GM18873 (cell line): ENCODE data around the gene COPB2.
"Not testable (repeated sequence)": the region's sequence is repeated elsewhere in the genome, so short reads cannot be mapped to it uniquely, and the experiment has no call there.

ENCODE experiments used
- ATAC-seq: cut with Tn5 transposase; IDR thresholded peaks from one replicate; pipeline ENCODE4 v1.9.1; 2021; ENCODE audit warnings: mild to moderate bottlenecking, moderate library complexity, moderate number of reproducible peaks; ENCODE audit not compliant: unreplicated experiment, low FRiP score

Gene COPB2

GRCh38 chr3:139389552-139390368 lies at the start of gene COPB2:
COPB2 (minus strand) TSS chr3:139389647; CDS start chr3:139389550, 97 bp downstream.
- ATAC-seq = peak; percentile 96

GRCh38 chr3:139434764-139435307 lies 45.4 kb upstream of the COPB2 start:
- no peak for ATAC-seq

DNA sequence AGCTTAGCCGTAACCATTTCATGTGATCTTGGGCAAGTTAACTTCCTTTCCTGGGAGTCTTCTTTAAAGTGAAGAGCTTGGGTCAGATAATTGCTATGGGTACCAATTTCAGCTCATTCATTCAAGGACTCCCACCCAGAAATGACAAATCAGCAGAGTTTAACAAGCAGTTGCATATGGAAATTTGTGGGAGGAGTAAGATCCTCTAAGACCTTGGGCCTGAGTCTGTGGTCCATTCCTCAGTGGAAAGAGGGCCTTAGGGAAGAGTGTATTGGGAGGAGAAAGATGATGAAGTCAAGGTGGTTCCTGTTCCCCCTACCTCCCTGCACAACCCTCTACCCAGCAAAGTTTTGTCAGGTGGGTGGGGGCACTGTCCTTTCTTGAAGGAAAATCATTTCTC lies 44.8 kb upstream of the COPB2 start:
- ATAC-seq = no peak

DNA sequence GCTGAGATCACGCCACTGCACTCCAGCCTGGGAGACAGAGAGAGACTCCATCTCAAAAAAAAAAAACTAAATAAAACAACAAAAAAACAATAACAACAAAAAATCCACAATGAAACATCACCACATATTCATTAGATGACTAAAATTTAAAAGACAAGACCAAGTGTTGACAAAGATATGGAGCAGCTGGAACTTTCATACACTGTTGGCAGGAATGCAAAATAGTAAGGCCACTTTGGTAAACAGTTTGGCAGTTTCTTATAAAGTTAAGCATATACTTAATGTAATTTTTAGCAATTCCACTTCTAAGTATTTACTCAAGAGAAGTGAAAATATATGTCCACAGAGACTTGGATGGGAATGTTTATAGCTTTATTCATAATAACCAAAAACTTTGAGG lies 43.6 kb upstream of the COPB2 start:
- ATAC-seq = no peak

GRCh38 chr3:139430493-139430892 lies 41.0 kb upstream of the COPB2 start:
- ATAC-seq = no peak

GRCh38 chr3:139427283-139428060 lies 38.0 kb upstream of the COPB2 start:
- peak; percentile 64 for ATAC-seq

DNA sequence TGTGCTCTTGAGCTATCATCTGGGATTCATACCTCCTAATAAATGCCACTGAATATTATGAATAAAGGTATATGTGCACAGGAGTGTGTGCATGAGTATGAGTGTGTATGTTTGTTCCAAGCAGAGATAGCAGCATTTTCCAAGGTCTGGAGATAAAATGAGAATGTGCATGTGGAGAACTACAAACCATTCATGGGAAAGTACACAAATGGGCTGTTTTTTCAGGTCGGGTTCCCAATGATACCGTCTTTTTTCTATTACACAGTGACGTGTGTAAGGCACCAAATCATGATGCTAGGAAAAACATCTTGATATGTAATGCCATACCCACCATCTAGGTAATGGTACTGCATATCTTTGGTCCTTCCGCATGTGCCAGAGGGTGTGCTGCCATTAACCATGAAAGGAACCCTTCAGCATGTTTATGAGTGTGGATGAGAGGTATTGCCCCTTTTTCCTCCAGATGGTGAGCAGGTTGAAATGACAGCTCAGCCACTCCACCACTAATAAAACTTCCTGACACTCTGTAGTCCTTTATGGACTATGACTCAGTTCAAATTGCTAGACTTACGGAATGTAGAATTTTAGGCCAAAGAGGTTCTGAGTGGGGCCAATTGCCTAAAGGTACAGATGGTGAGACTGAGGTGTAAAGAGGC lies 36.4 kb upstream of the COPB2 start:
- no peak for ATAC-seq

GRCh38 chr3:139423232-139423631 lies 33.8 kb upstream of the COPB2 start:
- ATAC-seq = no peak

DNA sequence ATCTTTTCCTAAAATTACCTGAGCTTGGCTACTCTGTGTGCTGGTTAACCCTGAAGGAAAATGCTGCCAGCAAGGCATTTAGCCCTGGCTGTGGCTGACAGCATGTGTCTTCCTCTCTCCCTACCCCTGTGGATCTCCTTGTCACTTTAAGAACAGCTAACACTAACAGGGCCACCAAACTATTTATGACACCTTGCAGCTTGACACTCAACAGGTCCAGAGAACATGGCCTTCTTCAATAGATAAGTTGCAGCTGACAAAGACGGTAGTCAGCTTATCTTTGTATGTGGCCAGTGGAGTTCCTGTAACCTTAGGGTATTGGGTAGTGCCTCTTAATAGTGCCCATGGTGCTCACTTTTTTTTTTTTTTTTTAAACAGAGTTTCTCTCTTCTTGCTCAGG lies 32.0 kb upstream of the COPB2 start:
- ATAC-seq = no peak

DNA sequence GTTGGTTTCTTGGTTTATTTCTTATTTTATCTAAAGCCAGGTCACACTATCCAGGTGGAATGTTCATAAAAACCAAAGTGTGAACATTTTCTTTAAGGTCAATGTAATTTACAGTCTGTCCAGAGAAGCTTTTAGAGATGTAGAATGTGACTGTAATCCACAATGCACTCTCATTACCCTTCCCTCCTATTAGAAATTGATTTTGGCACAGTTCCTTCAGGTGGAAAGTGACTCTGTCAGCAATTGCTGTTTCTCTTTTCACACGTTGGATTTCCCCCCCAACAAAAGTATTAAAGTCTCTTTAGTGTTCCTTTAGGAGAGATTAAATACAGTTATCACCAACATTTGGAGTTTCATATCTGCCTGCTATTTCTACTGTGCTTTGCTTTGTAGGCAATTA lies 31.6 kb upstream of the COPB2 start:
- no peak for ATAC-seq

GRCh38 chr3:139418144-139418543 lies 28.7 kb upstream of the COPB2 start:
- no peak for ATAC-seq

GRCh38 chr3:139416275-139416674 lies 26.8 kb upstream of the COPB2 start:
- no peak for ATAC-seq

- ATAC-seq = no peak
Measured at GRCh38 chr3:139414608-139415224, 25.3 kb upstream of the COPB2 start.

- not testable (repeated sequence) for ATAC-seq
Measured at GRCh38 chr3:139412891-139413290, 23.4 kb upstream of the COPB2 start.

GRCh38 chr3:139401155-139401554 lies 11.7 kb upstream of the COPB2 start:
- not testable (repeated sequence) for ATAC-seq

GRCh38 chr3:139396707-139397106 lies 7.3 kb upstream of the COPB2 start:
- no peak for ATAC-seq

DNA sequence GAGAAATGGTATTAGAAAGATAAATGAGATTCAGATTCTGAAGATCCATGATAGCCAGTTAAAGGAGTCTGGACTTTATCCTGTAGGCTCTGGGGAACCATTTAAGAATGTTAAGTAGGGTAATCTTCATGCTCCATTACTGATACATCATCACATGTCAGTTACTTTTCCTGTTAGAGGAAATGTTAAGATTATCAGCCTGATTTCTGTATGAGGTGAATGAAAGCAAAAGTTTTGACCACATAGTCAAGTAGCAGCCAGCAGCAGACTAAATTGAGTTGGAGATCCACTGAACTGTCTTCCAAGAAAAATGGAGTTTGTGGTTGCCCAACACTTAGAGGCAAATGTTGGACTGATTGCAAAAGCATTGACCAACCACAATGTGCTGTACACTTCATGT lies 4.7 kb upstream of the COPB2 start:
- ATAC-seq = no peak

DNA sequence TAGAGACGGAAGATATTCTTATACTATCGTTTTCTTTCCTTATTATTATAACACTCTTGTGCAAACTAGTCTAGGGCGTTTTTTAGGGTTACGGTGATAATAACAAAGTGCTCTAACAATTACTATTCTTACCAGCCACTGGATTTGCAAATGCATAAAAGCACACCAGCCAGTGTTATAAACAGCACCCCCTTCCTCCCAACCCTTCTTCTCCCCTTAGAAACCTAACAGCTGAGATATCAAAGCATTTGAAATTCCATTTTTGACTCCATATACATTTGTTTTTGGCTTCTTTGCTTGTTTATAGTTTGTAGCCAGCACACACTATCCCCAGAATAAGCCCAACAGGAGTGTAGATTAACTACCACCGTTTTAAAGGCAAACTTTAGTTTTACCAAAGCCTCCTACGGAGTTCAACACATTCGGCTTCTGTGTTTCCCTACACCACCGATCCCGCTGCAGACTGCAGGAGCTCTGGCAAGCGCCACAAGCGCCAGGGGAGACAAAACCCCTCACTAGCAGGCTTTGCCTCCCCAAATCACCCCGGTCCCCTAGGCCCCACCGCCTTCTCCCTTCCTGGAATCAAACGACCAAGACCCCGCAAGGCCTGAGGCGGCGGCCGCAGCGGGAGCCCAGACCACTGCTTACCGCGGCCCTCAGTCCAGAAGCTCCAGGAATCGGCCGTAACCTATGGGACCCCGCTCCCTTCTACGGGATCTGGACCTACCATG lies 461 bp downstream of the COPB2 start:
- ATAC-seq = no peak

DNA sequence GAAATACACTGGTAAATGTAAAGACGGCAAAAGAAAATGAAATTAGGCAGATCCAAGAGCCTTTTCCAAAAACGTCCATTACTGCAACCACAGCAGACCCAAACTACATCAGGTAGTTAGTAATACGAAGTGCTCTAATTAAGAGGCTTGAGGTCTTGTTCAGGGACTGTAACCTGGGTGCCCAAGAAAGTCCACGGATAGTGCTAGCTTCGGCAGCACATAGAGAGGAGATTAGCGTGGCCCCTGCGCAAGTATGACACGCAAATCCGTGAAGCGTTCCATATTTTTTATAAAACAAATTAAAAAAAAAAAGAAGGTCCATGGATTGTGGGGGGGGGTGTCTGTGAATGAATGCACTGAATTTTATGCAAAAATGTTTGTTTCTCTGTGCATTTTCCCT lies 1.4 kb downstream of the COPB2 start:
- ATAC-seq = no peak

DNA sequence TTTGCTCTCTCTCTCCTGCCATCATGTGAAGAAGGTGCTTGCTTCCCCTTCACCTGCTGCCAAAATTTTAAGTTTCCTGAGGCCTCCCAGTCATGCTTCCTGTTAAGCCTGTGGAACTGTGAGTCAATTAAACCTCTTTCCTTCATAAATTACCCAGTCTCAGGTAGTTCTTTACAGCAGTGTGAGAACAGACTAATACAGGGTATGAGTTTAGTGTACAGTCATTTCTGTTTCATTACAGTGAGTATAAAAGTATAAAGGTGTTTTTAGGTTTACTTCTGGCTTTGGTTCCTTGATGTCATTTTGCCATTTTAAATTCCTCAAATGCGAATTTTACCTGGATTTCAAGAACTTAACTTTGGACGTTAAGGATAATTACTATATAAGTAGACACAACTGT lies 7.2 kb downstream of the COPB2 start:
- not testable (repeated sequence) for ATAC-seq
